Activated B cell treated with CpG ODN at 0.5 μM for 24 hours (primary cell): ENCODE data around the gene PTPN2. TPM values are rescaled to one million over a fixed set of nuclear protein-coding genes. Genes with fewer than 3 reads are reported as not detected.
"Not testable (repeated sequence)": the region's sequence is repeated elsewhere in the genome, so short reads cannot be mapped to it uniquely, and the experiment has no call there.

Experiments
- ATAC-seq: fragments of 200-7000 bp; cut with Tn5 transposase; one replicate; pipeline ENCODE4 v1.10.0; 2021; ENCODE audit warnings: low read depth, mild to moderate bottlenecking, moderate library complexity
- CTCF ChIA-PET: fragments of 350-600 bp; sonication (Branson Sonifier 250); formaldehyde crosslinking; loops from one replicate; lab custom pipeline; 2021; ENCODE audit warnings: antibody characterized with exemption; lab: Charles Lee
- POLR2A ChIA-PET: fragments of 350-600 bp; sonication (Branson Sonifier 250); formaldehyde crosslinking; loops from one replicate; lab custom pipeline; 2021; ENCODE audit warnings: antibody characterized with exemption; lab: Charles Lee
- DNase-seq: peaks from one replicate; pipeline ENCODE4 v3.0.0; 2022
- H3K27ac Mint-ChIP-seq: one replicate; pipeline ENCODE4 v1.8.0; 2020; ENCODE audit warnings: mixed read lengths
- H3K27me3 Mint-ChIP-seq: one replicate; pipeline ENCODE4 v1.8.0; 2021; ENCODE audit warnings: mixed read lengths
- H3K36me3 Mint-ChIP-seq: one replicate; pipeline ENCODE4 v1.8.0; 2021; ENCODE audit warnings: low read depth, mixed read lengths
- H3K4me1 Mint-ChIP-seq: one replicate; pipeline ENCODE4 v1.8.0; 2021; ENCODE audit warnings: mixed read lengths
- H3K4me3 Mint-ChIP-seq: one replicate; pipeline ENCODE4 v1.8.0; 2020; ENCODE audit warnings: mild to moderate bottlenecking, mixed read lengths
- H3K9me3 Mint-ChIP-seq: one replicate; pipeline ENCODE4 v1.8.0; 2020; ENCODE audit warnings: mixed read lengths
- intact Hi-C: fragments of 100-400 bp; cut with micrococcal nuclease; formaldehyde crosslinking; loops from one replicate; pipeline ENCODE4 v1.15.1; 2024
- total RNA-seq: library from RNA; stranded (reverse); gene quantifications from 2 replicates; pipeline ENCODE4 v1.2.3, GENCODE V29; 2022
- TF ChIP-seq, protein P1 (sequence below): fragments of 200-600 bp; IDR thresholded peaks from one replicate; pipeline ENCODE4 v1.8.0; 2022; ENCODE audit warnings: antibody characterized with exemption, mild to moderate bottlenecking

PTPN2 gene
- total RNA-seq, 1 donor from 2014 or later, result 76.5 TPM

DNA sequence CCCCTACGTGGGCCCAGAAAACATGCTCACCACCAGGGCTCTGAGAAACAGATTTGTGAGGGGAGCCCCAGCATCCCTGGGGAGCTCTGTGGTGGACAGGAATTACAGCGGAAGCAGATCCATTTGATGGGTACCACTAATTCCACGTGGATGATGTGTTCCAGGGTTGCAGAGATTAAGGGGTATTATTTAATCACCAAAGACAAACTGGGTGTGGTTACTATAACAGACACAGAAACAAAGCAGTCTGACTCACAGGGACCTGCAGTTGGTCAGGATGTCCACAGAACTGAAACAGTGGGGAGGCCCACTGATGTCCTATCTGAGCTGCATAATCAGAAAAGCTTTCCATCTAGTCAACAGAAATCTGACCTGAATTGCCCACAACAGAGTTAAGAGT, 115.4 kb downstream of the PTPN2 start:
- TF ChIP-seq, protein P1, sequence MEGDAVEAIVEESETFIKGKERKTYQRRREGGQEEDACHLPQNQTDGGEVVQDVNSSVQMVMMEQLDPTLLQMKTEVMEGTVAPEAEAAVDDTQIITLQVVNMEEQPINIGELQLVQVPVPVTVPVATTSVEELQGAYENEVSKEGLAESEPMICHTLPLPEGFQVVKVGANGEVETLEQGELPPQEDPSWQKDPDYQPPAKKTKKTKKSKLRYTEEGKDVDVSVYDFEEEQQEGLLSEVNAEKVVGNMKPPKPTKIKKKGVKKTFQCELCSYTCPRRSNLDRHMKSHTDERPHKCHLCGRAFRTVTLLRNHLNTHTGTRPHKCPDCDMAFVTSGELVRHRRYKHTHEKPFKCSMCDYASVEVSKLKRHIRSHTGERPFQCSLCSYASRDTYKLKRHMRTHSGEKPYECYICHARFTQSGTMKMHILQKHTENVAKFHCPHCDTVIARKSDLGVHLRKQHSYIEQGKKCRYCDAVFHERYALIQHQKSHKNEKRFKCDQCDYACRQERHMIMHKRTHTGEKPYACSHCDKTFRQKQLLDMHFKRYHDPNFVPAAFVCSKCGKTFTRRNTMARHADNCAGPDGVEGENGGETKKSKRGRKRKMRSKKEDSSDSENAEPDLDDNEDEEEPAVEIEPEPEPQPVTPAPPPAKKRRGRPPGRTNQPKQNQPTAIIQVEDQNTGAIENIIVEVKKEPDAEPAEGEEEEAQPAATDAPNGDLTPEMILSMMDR, result no peak
- no peaks in the 10 kb centered on the region for H3K36me3 Mint-ChIP-seq
- no peak for DNase-seq
- ChIA-PET CTCF (no interaction called here), POLR2A (no interaction called here)
- no peak overlapping the region for H3K4me3 Mint-ChIP-seq
- H3K27me3 Mint-ChIP-seq, result peaks cover 2% of the 10 kb centered on the region
- H3K9me3 Mint-ChIP-seq, result no peaks in the 10 kb centered on the region
- no peaks in the 10 kb centered on the region for H3K4me1 Mint-ChIP-seq
- ATAC-seq, result no peak
- intact Hi-C loops, result no loop called here
- no peak overlapping the region for H3K27ac Mint-ChIP-seq

GRCh38 chr18:12767580-12768155, 116.4 kb downstream of the PTPN2 start:
- no peaks in the 10 kb centered on the region for H3K4me1 Mint-ChIP-seq
- no peak overlapping the region for H3K4me3 Mint-ChIP-seq
- ATAC-seq (no peak), DNase-seq (no peak)
- no peaks in the 10 kb centered on the region for H3K36me3 Mint-ChIP-seq
- H3K27me3 Mint-ChIP-seq, result peaks cover 2% of the 10 kb centered on the region
- no peaks in the 10 kb centered on the region for H3K9me3 Mint-ChIP-seq
- TF ChIP-seq, protein P1, result no peak
- intact Hi-C loops, result no loop called here
- no peak overlapping the region for H3K27ac Mint-ChIP-seq
- ChIA-PET POLR2A (no interaction called here), CTCF (no interaction called here)

DNA sequence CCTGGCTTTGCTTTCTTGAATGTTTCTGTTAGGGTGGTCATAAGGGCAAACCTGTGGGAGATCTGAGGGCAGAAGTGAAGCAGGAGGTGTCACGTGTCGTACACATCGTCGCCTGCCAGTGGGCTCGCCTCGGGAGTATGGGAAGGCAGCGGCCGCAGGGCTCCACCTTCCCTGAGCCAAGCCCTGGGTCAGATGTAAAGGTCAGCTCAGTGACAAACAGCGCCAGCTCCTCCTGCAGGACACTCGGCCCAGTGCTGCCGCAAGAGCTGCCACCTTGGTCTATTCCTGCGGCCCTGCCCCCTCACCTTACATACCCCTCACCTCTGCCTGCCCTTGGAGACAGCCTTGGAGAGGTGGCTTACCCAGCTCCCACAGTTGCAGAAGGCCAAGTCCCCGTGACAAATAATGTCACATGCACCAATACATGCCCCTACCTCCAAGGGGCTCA, 117.0 kb downstream of the PTPN2 start:
- DNase-seq (no peak), ATAC-seq (no peak)
- POLR2A ChIA-PET, result no interaction called here
- Mint-ChIP-seq H3K27me3 (peaks cover 2% of the 10 kb centered on the region), H3K36me3 (no peaks in the 10 kb centered on the region), H3K4me3 (no peak overlapping the region), H3K4me1 (no peaks in the 10 kb centered on the region), H3K9me3 (no peaks in the 10 kb centered on the region), H3K27ac (no peak overlapping the region)
- intact Hi-C loops, result no loop called here
- TF ChIP-seq, protein P1, result no peak
- CTCF ChIA-PET, result interaction anchor here (1.2 kb wide), 1 partner anchor 13 kb away, joined by 3 read pairs; no protein-coding TSS in a partner anchor

- CTCF ChIA-PET, result no interaction called here
- H3K36me3 Mint-ChIP-seq, result no peaks in the 10 kb centered on the region
- H3K9me3 Mint-ChIP-seq, result no peaks in the 10 kb centered on the region
- no peak for ATAC-seq
- H3K4me1 Mint-ChIP-seq, result no peaks in the 10 kb centered on the region
- TF ChIP-seq, protein P1, result no peak
- intact Hi-C loops, result no loop called here
- H3K4me3 Mint-ChIP-seq, result no peak overlapping the region
- H3K27ac Mint-ChIP-seq, result no peak overlapping the region
- POLR2A ChIA-PET, result no interaction called here
- H3K27me3 Mint-ChIP-seq, result peaks cover 2% of the 10 kb centered on the region
- no peak for DNase-seq
Observed at GRCh38 chr18:12765586-12765985, 118.5 kb downstream of the PTPN2 start.

- Mint-ChIP-seq H3K4me1 (no peaks in the 10 kb centered on the region), H3K36me3 (no peaks in the 10 kb centered on the region), H3K9me3 (no peaks in the 10 kb centered on the region), H3K27me3 (peaks cover 2% of the 10 kb centered on the region), H3K27ac (no peak overlapping the region), H3K4me3 (no peak overlapping the region)
- DNase-seq, result no peak
- intact Hi-C loops, result no loop called here
- POLR2A ChIA-PET, result no interaction called here
- CTCF ChIA-PET, result no interaction called here
- TF ChIP-seq, protein P1, result no peak
- ATAC-seq, result no peak
Observed at GRCh38 chr18:12765126-12765525, 118.9 kb downstream of the PTPN2 start.

DNA sequence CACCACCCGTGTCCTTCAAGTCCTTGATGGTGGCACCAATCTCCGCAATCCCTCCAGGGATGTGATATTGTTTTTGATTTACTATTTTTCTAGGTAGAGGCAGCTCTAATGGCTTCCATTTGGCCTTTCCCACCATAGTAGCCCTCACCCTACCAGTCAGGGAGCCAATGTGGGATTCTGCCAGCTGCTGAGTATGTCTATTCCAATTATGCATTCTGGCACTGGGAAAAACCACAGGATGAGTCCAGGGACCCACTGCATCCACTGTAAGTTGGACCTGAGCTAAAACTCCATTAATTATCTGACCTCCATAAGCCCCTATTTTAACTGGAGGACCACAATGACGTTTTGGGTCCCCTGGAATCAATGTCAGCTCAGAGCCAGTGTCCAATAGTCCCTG, 125.5 kb downstream of the PTPN2 start:
- DNase-seq, H3K4me1 Mint-ChIP-seq, H3K27ac Mint-ChIP-seq, H3K4me3 Mint-ChIP-seq, H3K36me3 Mint-ChIP-seq, ATAC-seq, POLR2A ChIA-PET, intact Hi-C loops, CTCF ChIA-PET, H3K9me3 Mint-ChIP-seq, H3K27me3 Mint-ChIP-seq: not testable (repeated sequence)

DNA sequence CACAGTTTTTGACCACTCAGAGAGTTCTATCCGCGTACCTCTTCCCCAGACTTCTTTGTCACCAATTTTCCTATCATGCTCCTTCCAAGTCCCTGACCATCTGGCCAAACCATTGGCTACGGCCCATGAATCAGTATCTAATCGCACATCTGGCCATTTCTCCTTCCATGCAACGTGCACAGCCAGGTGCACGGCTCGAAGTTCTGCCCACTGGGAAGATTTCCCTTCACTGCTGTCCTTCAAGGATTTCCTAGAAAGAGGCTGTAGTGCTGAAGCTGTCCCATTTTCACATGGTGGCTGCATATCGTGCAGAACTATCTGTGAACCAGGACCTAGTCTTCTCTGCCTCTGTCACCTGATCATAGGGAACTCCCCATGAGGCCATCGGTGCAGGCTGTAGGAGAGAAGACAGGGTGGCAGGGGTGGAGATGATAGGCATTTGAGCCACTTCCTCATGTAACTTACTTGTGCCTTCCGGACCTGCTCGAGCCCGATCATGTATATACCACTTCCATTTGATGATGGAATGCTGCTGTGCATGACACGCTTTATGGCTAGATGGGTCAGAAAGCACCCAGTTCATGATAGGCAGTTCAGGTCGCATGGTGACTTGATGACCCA, 127.3 kb downstream of the PTPN2 start:
- ATAC-seq, CTCF ChIA-PET, H3K27ac Mint-ChIP-seq: not testable (repeated sequence)

GRCh38 chr18:12755606-12756005, 128.4 kb downstream of the PTPN2 start:
- H3K4me3 Mint-ChIP-seq, H3K27me3 Mint-ChIP-seq, POLR2A ChIA-PET, DNase-seq, H3K36me3 Mint-ChIP-seq, CTCF ChIA-PET, H3K4me1 Mint-ChIP-seq, intact Hi-C loops, H3K27ac Mint-ChIP-seq, H3K9me3 Mint-ChIP-seq, ATAC-seq: not testable (repeated sequence)

More for the DNA sequence above, 127.3 kb downstream of the PTPN2 start:
- H3K27me3 Mint-ChIP-seq, intact Hi-C loops, DNase-seq, H3K4me1 Mint-ChIP-seq, H3K9me3 Mint-ChIP-seq, POLR2A ChIA-PET, H3K4me3 Mint-ChIP-seq, H3K36me3 Mint-ChIP-seq: not testable (repeated sequence)
